NCI-H226 (cell line): ENCODE measurements around the gene KRT37.
"Not testable (repeated sequence)": the region's sequence is repeated elsewhere in the genome, so short reads cannot be mapped to it uniquely, and the experiment has no call there.

Experiments
- DNase-seq: peaks from one replicate; pipeline ENCODE4 v3.0.0-alpha.2; 2015

The KRT37 gene

DNA sequence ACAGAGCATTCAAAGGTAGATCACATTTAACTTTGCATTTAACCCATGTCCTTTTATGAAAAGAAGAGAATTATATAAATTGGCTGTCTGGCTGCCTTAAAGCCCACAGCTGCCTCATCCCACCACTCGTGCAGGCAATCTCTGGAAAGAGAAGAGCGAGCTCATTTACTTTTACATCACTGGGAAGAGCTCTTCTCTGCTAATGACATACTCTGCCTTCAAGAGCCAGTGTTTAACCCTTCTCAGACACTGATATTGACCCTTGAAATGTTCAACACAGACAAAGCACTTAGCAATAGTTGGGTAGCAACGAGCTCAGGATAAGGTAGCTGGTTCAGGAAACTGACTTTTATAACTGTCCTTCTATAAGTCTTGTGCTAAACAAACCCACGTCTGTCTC is 9.6 kb upstream of the KRT37 start:
- no peak for DNase-seq

DNA sequence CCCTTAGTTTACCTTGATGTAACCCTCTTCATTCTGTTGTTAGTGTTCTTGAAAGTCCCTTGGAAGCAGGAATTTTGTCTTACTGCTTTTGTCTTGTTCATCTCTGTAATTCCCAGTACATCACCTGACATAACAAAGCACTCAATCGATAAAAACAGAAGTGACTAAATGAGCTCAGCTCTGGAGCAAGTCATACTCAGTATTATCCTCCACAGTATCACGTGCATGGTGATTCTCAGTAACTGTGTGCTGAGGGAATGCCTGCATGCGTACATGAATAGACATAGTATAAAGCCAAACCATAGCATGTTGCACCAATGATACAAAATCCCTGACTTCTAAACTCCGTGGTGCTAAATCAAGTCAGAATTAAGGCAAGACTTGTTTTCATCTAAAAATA is 9.2 kb upstream of the KRT37 start:
- no peak for DNase-seq

DNA sequence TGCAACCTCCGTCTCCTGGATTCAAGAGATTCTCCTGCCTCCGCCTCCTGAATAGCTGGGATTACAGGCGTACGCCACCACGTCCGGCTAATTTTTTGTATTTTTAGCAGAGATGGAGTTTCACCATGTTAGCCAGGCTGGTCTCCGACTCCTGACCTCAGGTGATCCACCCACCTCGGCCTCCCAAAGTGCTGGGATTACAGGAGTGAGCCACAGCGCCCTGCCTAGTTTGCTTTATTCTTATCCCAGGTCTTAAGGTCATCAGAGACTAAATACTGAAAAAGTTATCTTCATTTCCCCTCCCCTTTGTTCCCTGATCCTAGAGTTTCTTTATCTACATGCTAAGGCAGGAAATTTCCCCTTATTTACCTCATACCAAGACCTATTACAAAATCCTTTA is 6.0 kb upstream of the KRT37 start:
- DNase-seq = not testable (repeated sequence)

DNA sequence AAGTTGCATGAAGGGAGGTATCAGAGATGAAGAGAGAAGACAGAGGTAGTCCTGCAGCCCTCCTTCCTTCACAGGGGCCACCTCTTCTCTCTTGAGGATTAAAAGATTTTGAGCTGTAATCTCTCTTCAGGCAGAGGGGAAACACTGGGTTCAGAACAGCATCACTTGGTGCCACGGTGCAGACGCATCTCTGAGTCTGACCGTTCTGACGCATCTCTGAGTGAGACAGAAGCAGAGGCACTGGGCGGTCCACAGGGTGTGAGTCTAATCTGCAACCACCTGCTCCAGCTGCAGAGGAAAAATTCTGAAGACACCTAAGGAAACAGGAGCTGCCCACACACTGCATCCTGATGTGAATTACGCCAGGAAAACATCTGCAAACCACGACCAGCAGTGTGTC is 5.3 kb upstream of the KRT37 start:
- DNase-seq = no peak

DNA sequence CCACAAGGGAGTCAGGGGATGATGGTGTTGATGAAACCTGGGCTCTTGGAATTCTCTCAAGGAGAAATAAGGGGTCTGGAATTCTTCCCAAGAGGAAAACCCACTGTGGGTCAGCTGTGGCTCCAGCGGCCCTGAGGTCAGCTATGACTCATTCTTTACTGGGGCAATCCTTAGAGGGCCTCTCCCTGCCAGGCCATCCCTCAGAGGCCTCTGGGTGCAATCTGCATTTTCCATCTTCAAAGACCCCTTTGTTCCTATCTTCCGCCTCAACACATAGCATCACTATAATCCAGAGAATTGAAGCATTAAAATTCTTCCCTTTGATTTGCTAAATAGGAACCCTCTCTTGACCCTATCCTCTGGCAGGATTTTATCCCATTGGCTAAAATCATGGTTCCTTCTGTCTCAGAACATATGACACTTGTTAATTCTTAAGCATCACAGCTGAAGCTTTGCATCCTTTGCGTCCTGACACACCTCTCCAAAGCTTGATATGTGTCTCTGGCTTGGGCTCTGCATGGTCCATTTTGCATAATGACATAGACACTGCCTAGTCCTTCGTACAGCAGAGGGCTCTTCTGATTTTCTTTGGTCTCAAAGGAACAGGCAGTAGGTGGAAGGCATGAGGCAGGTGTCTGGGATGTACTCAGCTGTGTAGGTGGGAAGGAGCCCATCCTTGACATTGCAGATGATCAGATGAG is 4.4 kb upstream of the KRT37 start:
- DNase-seq = peak; percentile 32

DNA sequence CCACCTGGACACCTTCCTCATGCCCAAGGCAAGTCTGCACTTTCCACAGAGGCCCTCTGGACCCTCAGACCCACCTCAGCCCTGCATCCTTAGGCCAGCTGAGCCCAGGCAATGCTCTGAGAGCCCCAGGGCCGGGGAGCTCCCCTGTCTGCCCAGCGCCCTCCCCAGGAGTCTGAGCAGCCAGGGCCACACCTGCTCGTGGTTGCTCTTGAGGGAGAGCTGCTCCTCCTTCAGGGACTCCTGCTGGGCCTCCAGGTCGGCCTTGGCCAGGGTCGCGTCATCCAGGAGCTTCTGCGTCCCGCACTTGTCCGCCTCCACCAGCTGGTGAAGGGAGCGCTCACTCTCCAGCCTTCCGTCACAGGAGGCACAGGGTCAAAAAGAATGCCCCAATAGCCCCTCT is 1.8 kb downstream of the KRT37 start:
- DNase-seq = not testable (repeated sequence)

DNA sequence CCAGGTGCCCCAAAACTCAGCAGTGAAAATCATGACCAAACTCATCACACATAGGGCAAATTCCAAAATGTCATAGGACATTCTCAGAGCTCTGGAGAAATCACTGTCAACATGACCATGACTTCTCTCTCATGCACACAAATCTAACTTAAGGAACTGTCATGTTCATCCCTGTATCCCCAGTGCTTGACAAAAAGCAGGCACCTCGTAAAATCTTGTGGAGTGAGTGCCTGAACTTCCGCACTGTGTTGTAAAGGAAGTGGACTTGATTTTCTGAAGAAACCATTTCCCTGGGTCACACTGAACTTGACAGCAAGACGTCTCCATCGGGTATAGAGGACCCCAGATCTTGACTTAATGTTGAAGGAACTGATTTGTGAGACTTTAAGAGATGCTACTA is 2.8 kb downstream of the KRT37 start:
- DNase-seq = no peak

DNA sequence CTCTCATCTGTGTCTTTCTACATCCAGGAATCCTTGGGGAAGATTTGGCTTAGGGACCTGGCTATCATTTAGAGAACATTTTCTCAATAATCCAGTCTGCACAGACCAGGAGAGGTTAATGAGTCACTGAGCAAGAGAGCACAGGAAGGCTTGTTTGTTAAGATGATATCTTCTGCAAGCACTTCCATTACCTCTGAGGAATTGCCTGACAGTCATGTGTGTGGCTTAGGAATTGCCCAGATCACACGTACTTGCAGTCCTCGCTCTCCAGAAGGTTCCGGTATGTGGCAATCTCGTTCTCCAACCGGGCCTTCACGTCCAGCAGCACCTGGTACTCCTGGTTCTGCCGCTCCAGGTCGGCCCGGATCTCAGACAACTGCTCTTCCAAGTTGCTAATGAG is 3.3 kb downstream of the KRT37 start:
- peak; percentile 51 for DNase-seq

DNA sequence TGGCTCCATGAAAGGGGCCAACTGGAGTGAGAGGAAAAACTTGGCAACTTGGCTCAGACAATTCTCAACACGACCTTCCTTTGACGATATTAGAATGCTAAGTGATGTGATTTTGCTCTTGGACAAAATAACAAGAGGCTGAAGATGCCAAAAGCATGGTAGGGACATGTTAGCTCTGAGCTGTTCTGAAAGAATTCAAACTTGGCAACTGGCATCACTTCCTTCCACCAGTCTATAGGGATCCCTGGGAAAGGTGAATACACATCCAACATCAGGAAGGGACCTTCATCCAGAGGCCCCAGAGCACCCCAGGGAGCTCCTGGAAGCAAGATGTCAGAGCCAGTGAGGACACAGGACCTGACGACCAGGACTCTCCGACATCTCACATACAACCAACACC is 4.3 kb downstream of the KRT37 start:
- peak; percentile 51 for DNase-seq

DNA sequence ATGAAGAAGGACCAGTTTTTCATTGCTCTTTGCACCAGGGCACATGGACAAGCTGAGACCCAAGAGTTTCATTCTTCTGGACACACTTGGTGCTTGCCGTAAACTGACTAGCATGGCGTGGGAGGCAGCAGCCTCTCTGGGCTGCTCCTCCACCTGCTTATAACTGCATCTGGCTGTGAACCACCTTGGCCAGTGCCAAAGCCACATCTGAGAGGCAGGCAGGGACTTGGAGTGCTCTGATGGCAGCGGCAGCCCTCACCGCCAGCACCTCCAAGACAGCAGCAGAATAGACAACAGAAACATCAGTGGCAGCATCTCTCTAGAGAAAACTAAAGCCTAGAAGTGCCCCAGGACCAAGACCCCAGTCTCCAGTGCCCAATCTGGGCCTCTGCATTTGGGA is 4.7 kb downstream of the KRT37 start:
- DNase-seq = no peak

DNA sequence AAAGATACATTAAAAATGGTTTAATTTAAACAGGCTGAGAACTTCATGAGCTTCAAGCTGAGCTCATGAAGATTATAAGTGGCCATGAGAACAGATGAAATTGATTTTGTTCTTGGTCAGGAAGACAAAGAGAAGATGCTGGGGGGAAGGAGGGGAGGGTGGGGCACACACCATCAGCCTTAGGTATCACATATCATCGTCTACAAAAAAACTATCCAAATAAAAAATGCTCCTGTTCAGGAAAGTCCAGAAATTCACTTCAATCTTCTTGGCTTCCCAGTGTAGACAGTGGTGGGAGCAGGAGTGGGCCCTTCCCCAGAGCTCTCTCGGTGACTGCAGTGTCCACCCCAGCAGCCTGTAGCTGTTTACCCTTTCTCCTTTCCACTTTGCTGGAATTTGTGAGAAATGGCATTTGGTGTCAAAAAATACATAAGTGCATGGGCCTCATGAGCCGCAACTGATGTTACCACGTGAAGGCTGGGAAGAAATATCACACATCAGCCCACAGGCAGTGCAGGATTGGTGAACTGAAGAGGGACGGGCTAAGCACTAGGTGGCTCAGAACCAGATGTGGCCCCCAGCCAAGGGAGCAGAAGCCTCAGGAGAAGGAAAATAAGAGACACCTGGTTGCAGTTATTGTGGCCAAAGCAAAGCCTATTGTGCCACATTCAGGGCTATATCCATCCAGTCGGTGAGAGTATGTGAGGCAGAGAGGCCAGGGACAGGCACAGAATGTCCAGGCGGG is 6.1 kb downstream of the KRT37 start:
- no peak for DNase-seq

DNA sequence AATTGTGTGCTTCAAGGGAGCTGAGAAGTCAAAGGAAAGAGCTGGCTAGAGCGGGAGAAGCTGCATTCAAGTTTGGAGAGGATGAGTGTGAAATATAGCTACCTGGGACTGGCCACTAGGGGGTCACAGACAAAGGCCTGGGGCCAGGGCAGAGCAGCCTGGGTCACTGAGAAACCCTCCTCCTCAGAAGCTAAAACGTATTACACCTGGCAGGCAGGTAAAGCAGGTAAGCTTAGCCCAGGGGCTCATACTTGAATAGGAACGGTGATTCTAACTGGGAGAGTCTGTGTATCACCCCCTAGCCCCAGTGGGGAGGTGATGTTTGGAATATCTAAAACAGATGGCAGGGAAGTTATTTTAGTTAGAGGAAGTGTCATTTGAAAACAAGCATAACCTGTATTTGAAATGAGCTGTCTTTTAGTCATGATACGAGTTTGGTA is 6.8 kb downstream of the KRT37 start:
- DNase-seq = no peak

DNA sequence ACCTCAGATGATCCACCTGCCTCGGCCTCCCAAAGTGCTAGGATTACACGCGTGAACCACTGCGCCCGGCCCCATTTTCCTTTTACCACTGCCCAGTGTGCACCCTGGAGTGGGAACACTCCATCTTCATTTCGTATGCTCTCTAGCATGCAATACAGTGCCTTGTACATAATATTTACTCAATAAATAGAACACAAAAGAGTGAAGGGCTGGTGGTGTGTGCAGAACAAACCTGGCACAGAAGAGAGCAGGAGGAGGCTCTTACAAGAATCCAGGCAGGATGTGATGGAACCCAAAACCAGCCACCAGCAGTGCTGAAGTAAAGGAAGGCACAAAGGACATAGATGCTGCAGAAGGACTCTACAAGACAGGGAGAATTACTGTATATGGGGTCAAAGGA is 7.3 kb downstream of the KRT37 start:
- DNase-seq = no peak

DNA sequence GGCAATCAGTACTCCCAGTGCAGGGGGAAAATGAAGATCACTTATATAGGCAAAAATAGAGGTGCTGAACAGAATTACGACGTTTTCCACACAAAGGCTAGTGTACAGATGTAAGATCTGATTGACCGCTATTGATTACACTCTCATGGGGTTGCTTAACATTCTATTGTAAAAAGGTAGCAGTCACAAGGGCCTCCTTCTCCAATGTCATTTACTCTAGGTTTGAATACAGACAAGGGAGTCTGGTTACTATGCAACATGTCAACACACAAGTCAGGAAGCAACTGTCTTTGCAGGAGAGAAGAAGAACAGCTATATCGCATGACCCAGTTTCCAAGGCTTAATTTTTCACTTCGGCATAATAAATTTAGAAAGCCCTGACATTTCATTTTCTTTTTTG is 7.9 kb downstream of the KRT37 start:
- no peak for DNase-seq

DNA sequence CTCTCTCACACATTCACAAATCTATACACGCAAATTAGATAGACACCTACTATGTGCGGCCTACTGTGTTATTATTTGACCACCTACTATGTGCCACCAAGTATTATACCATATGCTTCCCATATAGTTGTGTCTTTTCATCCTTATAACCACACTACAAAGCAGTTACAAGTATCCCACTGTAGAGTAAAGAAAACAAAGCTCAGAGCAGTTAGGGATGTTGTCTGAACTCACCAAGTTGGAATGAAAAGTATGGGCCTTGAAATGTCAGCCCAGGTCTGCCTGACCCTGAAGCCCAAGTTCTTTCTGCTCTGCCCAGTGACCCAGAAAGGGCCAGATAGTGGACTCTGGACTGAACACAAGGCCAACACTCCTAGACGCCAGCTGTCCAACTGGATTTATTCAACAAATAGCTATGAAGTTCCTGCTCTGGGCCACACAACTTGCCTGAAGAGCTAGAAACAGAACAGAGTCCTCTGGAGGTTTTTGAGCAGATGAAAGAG is 8.5 kb downstream of the KRT37 start:
- peak; percentile 68 for DNase-seq

DNA sequence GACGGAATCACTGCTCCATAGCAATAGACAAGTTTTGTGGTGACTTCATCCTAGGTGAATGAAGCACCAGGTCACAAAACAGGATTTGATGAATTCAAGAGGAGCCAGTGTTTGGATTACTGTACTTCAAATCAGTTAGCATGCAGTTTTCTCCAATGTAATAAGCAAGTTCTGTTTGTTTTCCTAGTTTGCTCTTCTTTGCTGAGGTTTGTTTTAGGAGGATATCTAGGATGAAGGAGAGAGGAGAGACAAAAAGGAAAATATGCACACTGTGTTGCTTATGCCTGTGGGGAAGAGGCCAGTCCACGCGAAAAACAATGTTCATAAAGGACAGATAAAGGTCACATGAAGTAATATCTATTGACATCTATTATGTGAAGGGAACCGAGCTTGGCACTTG is 9.0 kb downstream of the KRT37 start:
- no peak for DNase-seq

DNA sequence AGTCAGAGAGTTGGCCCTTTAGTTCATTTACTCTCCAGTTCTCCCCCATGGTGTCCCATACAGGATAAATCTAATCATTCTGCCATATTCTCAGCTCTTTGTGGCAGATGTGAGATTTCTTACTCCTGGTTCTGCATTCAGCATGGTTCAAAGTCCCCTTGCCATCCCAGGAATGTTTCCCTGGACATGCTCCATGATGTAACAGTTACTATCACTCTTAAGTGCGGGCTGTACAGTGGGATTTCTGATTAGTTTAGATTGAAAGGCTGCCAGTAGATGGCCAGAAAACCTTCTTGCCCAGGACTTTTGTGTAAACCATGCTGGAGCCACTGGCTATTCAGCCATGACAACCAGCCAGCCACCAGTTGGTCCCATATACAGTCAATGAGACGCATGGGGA is 10.4 kb downstream of the KRT37 start:
- DNase-seq = no peak

DNA sequence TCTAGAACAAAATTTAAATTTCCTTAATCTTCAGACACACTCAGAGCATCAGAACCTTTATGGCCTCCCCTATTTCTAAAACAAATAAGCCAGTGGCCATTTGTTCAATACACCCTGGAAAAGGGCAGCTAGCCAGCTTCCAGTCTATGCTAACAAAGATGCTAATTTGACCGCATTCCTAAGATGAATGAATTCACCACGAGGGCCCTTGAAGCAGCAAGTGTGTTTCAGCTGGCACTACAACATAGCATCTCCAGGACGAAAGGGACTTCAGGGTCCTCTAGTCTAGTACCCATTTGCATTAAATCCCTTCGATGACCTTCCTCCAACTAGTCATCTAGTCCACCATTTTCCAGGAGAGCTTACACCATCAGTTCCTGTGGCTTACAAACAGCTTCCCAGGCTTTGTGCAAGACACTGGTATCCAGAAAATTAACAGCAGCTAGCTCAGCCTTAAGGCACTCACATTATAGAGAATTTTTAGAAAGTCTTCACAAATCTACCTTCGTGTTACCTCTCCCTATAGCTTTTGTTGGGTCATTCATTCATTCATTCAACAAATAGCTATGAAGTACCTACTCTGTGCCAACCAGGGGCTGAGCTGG is 10.9 kb downstream of the KRT37 start:
- no peak for DNase-seq

DNA sequence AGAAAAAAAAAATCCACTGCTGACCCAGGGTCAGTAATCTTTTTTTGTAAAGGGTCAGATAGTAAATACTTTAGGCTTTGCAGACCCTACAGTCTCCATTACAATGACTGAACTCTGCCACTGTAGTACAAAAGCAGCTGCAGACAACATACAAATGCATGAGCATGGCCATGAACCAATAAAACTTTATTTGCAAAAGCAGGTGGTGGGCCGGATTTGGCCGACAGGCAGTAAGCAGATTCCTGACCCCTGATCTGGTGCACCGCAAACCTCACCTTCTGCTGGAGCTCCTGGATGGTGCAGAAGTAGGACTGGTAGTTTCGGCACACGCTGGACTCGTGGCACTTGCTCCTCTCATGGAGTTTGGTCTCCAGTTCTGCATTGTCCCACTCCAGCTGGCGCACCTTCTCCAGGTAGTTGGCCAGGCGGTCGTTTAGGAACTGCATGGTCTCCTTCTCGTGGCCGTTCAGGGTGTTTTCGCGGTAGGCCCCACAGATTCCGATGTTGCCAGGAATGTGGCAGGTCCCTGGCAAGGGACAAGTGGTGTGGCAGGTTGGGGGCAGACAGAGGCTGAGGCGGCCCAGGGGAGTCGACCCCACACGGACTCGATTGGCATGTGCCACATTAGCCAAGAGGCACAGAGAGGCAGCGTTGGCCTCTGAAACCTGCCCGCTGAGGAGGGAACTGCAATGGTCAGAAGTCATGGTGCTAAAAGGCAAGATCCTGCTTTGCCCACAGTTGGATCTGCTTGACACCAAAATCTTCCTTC is 13.1 kb downstream of the KRT37 start:
- DNase-seq = no peak

DNA sequence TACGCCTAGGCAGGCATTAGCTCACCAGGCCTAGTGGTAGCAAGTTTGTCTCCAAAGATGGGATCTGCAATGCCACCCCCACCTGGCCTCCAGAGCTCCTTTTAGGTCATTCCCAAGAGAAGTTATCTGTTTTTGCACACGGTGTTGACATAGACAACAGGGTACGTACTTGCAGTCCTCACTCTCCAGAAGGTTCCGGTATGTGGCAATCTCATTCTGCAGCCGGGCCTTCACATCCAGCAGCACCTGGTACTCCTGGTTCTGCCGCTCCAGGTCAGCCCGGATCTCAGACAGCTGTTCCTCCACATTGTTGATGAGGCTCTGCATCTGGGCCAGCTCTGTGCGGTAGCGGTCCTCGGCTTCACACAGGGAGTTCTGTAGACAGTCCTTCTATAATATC is 17.2 kb downstream of the KRT37 start:
- no peak for DNase-seq

DNA sequence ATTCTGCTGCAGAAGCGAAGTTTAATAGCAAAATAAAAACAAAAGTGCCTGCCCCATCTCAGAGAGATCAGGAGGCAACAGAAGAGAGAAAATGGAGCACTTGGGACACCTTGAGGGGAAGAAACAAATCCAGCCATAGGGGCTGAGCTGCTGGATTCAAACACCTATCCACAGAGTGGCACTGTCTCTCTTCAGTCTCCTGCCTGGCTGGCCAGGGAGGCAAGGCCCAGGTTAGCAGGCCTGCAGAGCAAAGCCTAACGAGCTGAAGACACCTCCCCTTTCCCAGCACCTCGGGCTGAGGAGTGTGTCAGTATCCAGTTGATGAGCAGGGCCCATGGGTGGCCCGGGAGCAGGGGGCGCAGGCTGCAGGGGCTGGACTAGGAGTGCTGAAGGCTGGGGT is 18.2 kb downstream of the KRT37 start:
- DNase-seq = no peak

DNA sequence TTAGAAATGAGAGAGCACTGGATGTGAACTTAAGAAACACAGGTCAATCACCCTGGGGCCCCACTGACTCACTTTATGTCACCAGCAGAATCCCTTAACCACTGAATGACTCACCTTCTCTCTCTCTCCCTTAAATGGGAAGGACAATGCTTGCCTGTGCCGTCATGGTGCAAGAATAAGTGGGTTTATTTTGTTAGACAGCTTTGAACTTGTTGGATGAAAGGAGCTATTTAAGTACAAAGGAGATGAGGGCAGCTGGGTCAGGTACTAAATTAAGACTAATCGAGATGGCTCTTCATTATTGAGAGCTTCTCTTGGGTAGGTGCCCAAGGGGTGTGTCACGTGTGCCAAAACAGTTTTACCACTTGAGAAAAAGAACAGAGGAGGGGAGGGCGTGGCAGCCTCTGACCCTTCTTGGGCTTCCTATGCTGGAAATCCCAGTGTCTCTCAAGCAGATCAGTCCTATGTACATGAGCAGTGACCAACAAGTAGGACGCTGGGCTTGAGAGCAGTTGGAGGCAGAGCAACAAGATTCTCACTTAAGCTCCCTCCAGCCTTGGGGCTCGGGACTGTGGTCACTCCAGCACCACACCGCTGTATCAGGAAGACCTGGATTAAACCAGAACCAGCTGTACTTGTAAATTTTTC is 20.2 kb downstream of the KRT37 start:
- peak; percentile 65 for DNase-seq
